Panc1 (cell line): Measurements from ENCODE around the gene PTBP3. TPM values are rescaled to one million over a fixed set of nuclear protein-coding genes. Genes with fewer than 3 reads are reported as not detected.

Source experiments
- ATAC-seq: fragments of 200-7000 bp; cut with Tn5 transposase; 2 replicates; pipeline ENCODE4 v1.9.1; 2020; ENCODE audit warnings: mild to moderate bottlenecking, moderate library complexity
- BruUV-seq: library from RNA; stranded (reverse); fragments of 400-500 nt; replicated peaks from 2 replicates; lab custom pipeline; 2021; lab: Mats Ljungman, UMichigan
- CTCF ChIA-PET: fragments of 300-600 bp; sonication (Branson Sonifier 250); formaldehyde crosslinking; loops from one replicate; lab custom pipeline; 2022; ENCODE audit warnings: antibody characterized with exemption; lab: Charles Lee
- POLR2A ChIA-PET: fragments of 300-600 bp; sonication (Branson Sonifier 250); formaldehyde crosslinking; loops from one replicate; lab custom pipeline; 2022; ENCODE audit warnings: antibody characterized with exemption; lab: Charles Lee
- DNase-seq: peaks from one replicate; pipeline ENCODE4 v3.0.0-alpha.2; 2010; ENCODE audit warnings: low read depth, low spot score
- H3K27ac ChIP-seq: 2 replicates; pipeline ENCODE4 v1.5.1; 2011; ENCODE audit warnings: mild to moderate bottlenecking, low read length, inconsistent platforms
- H3K27me3 ChIP-seq: fragments of 200-500 bp; sonication (Bioruptor generic); 2 replicates; pipeline ENCODE4 v1.6.0; 2014; ENCODE audit warnings: low read length, inconsistent platforms; ENCODE audit not compliant: control insufficient read depth, insufficient read depth
- H3K36me3 ChIP-seq: fragments of 200-500 bp; sonication (Bioruptor generic); 2 replicates; pipeline ENCODE4 v1.5.1; 2014; ENCODE audit warnings: inconsistent platforms, mild to moderate bottlenecking, low read length, moderate library complexity; ENCODE audit not compliant: control insufficient read depth, insufficient read depth
- H3K4me1 ChIP-seq: 2 replicates; pipeline ENCODE4 v1.5.1; 2011; ENCODE audit warnings: inconsistent platforms, mild to moderate bottlenecking, low read length, moderate library complexity; ENCODE audit not compliant: control insufficient read depth, insufficient read depth
- H3K4me3 ChIP-seq, 2 experiments: 2 replicates each; pipeline ENCODE4 v1.5.1; 2011 to 2012; ENCODE audit warnings: low read depth in 2 of 2, low read length in 2 of 2, mild to moderate bottlenecking in 2 of 2, inconsistent platforms in 1 of 2, moderate library complexity in 1 of 2
- H3K9me3 ChIP-seq: fragments of 200-500 bp; sonication (Bioruptor generic); 2 replicates; pipeline ENCODE4 v1.5.1; 2014; ENCODE audit warnings: low read depth, mild to moderate bottlenecking, inconsistent platforms, low read length, moderate library complexity; ENCODE audit not compliant: control insufficient read depth, insufficient read depth
- POLR2AphosphoS5 ChIP-seq: IDR thresholded peaks from 2 replicates; pipeline ENCODE4 v1.6.1; 2012; ENCODE audit warnings: mild to moderate bottlenecking, low read depth, low read length, moderate library complexity
- REST ChIP-seq, 2 experiments: IDR thresholded peaks; 2 replicates each; pipeline ENCODE4 v1.6.1; 2011 to 2012; ENCODE audit warnings: low read depth in 2 of 2, control low read depth in 1 of 2, low read length in 1 of 2, mild to moderate bottlenecking in 1 of 2, moderate library complexity in 1 of 2; ENCODE audit not compliant: insufficient read depth in 1 of 2
- SIN3A ChIP-seq: IDR thresholded peaks from 2 replicates; pipeline ENCODE4 v1.6.1; 2012; ENCODE audit warnings: low read depth, mild to moderate bottlenecking, low read length, moderate library complexity, borderline replicate concordance; ENCODE audit not compliant: insufficient read depth
- TCF7L2 ChIP-seq: IDR thresholded peaks from 2 replicates; pipeline ENCODE4 v1.6.1; 2011; ENCODE audit warnings: mild to moderate bottlenecking, low read depth, low read length, inconsistent platforms
- in situ Hi-C: cut with HindIII; loops from 2 replicates; pipeline ENCODE4 v1.10.0; 2016; ENCODE audit warnings: low sequenced_read_pairs, low pct_unique_long_range_greater_than_20kb
- intact Hi-C: fragments of 100-400 bp; cut with micrococcal nuclease; formaldehyde crosslinking; loops from one replicate; pipeline ENCODE4 v1.10.0; 2022; ENCODE audit not compliant: unreplicated experiment
- total RNA-seq: library from RNA; stranded (reverse); gene quantifications from one replicate; pipeline ENCODE4 v1.2.1, GENCODE V29; 2021; ENCODE audit not compliant: unreplicated experiment
- TF ChIP-seq, protein P1 (sequence below): fragments of 450-650 bp; IDR thresholded peaks from 2 replicates; pipeline ENCODE4 v1.5.1; 2017; ENCODE audit warnings: mild to moderate bottlenecking

PTBP3 gene
- total RNA-seq, 1 experiment from 2014 or later: 82.5 TPM

DNA sequence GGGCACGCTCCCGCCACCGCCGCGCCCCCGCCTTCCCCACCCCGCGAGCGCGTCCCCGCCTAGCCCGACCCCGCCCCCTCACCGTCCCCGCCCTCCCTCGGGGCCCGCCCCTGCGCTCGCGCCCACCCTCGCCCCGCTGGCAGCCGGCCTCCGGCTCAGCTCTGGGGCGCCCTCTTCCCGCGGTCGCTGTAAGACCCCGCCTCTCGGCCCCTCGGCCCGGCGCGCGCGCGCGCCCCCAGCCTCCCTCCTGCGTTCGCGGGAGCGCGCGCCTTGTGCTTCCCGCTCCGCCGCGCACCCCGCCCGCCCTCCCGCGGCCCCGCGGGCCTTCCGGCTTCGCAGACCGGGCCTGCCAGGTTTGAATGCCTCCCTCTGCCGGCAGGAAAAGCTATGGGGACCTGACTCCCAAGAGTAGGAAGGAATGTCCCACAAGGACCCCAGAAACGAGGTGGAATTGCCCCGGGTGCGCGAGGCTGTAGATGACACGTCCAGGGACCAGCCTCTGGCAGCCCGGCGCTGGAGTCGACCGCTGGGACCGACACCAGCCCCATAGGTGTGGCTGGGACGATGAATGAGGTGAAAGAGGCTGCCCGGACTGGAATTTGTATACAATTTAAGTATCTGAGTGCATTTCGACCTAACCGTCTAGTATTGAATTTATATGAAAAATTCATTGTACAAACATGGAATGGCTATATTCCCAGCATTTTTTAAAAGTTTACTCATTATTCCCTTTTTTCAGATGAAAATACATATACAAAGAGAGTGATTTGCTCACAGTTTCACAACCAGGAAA is 416 bp upstream of the PTBP3 start:
- in situ Hi-C loops (no loop called here), intact Hi-C loops (no loop called here)
- Histone ChIP-seq H3K4me3 (peak overlapping the region; percentile 65 to 83), H3K36me3 (no peaks in the 10 kb centered on the region; the same call in 1 of the 2 replicates), H3K27ac (peak overlapping the region; percentile 87), H3K9me3 (no peaks in the 10 kb centered on the region), H3K4me1 (peaks cover under 1% of the 10 kb centered on the region; the same call in 1 of the 2 replicates), H3K27me3 (no peaks in the 10 kb centered on the region)
- BruUV-seq: no TSS peak
- no peak for DNase-seq
- ATAC-seq: peak; percentile 89
- POLR2A ChIA-PET: interaction anchor here (0.6 to 1.0 kb wide), 2 partner anchors 38 to 220 kb away, joined by 3 to 6 read pairs; no protein-coding TSS in a partner anchor
- CTCF ChIA-PET: interaction anchor here (0.6 kb wide), 3 partner anchors 12 to 223 kb away, joined by 3 to 4 read pairs (median 4); no protein-coding TSS in a partner anchor
- TF ChIP-seq REST (IDR thresholded peaks at IDR 0.05; ENCODE audit: insufficient read depth in 1 of 2, low read depth in 2 of 2, low read length in 1 of 2): no peak
- TF ChIP-seq TCF7L2: no peak
- TF ChIP-seq SIN3A: 0 out of 2 replicates have a peak, but pooled peaks have one; percentile 4
- TF ChIP-seq, protein P1, sequence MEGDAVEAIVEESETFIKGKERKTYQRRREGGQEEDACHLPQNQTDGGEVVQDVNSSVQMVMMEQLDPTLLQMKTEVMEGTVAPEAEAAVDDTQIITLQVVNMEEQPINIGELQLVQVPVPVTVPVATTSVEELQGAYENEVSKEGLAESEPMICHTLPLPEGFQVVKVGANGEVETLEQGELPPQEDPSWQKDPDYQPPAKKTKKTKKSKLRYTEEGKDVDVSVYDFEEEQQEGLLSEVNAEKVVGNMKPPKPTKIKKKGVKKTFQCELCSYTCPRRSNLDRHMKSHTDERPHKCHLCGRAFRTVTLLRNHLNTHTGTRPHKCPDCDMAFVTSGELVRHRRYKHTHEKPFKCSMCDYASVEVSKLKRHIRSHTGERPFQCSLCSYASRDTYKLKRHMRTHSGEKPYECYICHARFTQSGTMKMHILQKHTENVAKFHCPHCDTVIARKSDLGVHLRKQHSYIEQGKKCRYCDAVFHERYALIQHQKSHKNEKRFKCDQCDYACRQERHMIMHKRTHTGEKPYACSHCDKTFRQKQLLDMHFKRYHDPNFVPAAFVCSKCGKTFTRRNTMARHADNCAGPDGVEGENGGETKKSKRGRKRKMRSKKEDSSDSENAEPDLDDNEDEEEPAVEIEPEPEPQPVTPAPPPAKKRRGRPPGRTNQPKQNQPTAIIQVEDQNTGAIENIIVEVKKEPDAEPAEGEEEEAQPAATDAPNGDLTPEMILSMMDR: peak; percentile 83
- TF ChIP-seq POLR2AphosphoS5: no peak

DNA sequence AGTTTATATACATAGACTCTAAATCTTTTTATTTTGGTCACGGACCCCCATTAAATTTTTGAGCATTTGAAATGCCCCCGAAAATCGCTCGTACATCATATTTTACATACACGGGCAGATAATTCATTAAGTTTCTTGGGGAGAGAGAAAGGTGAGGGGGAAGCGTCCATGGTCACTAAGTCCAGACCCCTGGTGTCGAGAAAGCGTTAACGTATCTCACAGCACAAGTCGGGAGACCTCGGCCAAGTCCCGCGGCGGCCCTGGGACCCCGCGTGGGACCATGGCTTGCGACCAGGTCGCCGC is 794 bp downstream of the PTBP3 start:
- intact Hi-C loops (no loop called here), in situ Hi-C loops (no loop called here)
- BruUV-seq: no TSS peak
- ATAC-seq (no peak), DNase-seq (no peak)
- no peaks in the 10 kb centered on the region for H3K27me3 ChIP-seq
- H3K9me3 ChIP-seq: no peaks in the 10 kb centered on the region
- peaks cover 12% of the 10 kb centered on the region for H3K4me1 ChIP-seq
- ChIA-PET POLR2A (no interaction called here), CTCF (no interaction called here)
- TF ChIP-seq, protein P1: no peak
- TF ChIP-seq REST (IDR thresholded peaks at IDR 0.05; ENCODE audit: insufficient read depth in 1 of 2, low read depth in 2 of 2, low read length in 1 of 2): no peak
- no peak for TF ChIP-seq TCF7L2
- TF ChIP-seq SIN3A: no peak
- TF ChIP-seq POLR2AphosphoS5: no peak
- H3K4me3 ChIP-seq: peak overlapping the region; percentile 65 to 83
- H3K36me3 ChIP-seq: no peaks in the 10 kb centered on the region; the same call in 1 of the 2 replicates
- H3K27ac ChIP-seq: peak overlapping the region; percentile 80
